ENCODE measurements around the gene PRKN.

DNA sequence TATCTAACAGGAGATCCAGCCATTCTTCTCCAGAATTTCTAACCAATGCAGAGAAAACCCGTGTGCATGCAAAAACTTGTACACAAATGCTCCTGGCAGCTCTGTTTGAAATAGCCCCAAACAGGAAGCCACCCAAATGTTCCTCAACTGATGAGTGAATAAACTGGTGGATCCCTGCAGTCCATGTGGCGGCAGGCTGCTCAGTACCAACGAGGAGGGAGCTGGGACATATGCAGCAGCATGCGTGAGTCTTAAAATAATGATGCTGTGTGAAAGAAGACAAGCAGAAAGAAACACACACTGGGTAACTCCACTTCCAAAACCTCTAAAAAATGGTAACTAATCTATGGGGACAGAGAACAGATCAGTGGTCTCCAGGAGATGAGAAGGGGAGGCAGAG, 911.6 kb downstream of the PRKN start:
- TF ChIP-seq EZH2 (IDR thresholded peaks at IDR 0.05; ENCODE audit: insufficient read depth, low read length): no peak
- TF ChIP-seq, protein P1, sequence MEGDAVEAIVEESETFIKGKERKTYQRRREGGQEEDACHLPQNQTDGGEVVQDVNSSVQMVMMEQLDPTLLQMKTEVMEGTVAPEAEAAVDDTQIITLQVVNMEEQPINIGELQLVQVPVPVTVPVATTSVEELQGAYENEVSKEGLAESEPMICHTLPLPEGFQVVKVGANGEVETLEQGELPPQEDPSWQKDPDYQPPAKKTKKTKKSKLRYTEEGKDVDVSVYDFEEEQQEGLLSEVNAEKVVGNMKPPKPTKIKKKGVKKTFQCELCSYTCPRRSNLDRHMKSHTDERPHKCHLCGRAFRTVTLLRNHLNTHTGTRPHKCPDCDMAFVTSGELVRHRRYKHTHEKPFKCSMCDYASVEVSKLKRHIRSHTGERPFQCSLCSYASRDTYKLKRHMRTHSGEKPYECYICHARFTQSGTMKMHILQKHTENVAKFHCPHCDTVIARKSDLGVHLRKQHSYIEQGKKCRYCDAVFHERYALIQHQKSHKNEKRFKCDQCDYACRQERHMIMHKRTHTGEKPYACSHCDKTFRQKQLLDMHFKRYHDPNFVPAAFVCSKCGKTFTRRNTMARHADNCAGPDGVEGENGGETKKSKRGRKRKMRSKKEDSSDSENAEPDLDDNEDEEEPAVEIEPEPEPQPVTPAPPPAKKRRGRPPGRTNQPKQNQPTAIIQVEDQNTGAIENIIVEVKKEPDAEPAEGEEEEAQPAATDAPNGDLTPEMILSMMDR (IDR thresholded peaks at IDR 0.05; ENCODE audit: insufficient read depth, low read depth, low read length): no peak
